Astrocyte (in vitro differentiated cells and primary cell): Measurements from ENCODE around the gene ALB. TPM values are rescaled to one million over a fixed set of nuclear protein-coding genes. Genes with fewer than 3 reads are reported as not detected.
"Not testable (repeated sequence)": the region's sequence is repeated elsewhere in the genome, so short reads cannot be mapped to it uniquely, and the experiment has no call there.

Experiments used
- DNase-seq: peaks from one replicate; pipeline ENCODE4 v3.0.0-alpha.2; 2010; ENCODE audit warnings: low read depth
- FAIRE-seq: peaks from 2 replicates; lab custom pipeline; 2011; peaks lifted over from hg19 to GRCh38; lab: Jason Lieb, UNC
- H2AFZ ChIP-seq: 2 replicates; pipeline ENCODE4 v1.6.0; 2012; ENCODE audit warnings: low read depth, low read length, inconsistent platforms
- H3K27ac ChIP-seq: 2 replicates; pipeline ENCODE4 v1.5.1; 2011; ENCODE audit warnings: low read depth, low read length, inconsistent platforms
- H3K27me3 ChIP-seq: 2 replicates; pipeline ENCODE4 v1.6.0; 2011; ENCODE audit warnings: low read length, inconsistent platforms; ENCODE audit not compliant: insufficient read depth
- H3K36me3 ChIP-seq: 2 replicates; pipeline ENCODE4 v1.5.1; 2011; ENCODE audit warnings: low read length, inconsistent platforms; ENCODE audit not compliant: insufficient read depth
- H3K4me1 ChIP-seq: 2 replicates; pipeline ENCODE4 v1.5.1; 2011; ENCODE audit warnings: low read length, inconsistent platforms; ENCODE audit not compliant: insufficient read depth
- H3K4me2 ChIP-seq: 2 replicates; pipeline ENCODE4 v1.6.0; 2012; ENCODE audit warnings: low read length, inconsistent platforms
- H3K4me3 ChIP-seq: 2 replicates; pipeline ENCODE4 v1.5.1; 2011; ENCODE audit warnings: low read depth, mild to moderate bottlenecking, low read length, inconsistent platforms; ENCODE audit not compliant: insufficient read depth
- H3K79me2 ChIP-seq: 2 replicates; pipeline ENCODE4 v1.6.0; 2012; ENCODE audit warnings: mild to moderate bottlenecking, low read length, inconsistent platforms; ENCODE audit not compliant: insufficient read depth
- H3K9ac ChIP-seq: 2 replicates; pipeline ENCODE4 v1.6.0; 2012; ENCODE audit warnings: mild to moderate bottlenecking, low read length, inconsistent platforms
- H3K9me3 ChIP-seq: 2 replicates; pipeline ENCODE4 v1.5.1; 2012; ENCODE audit warnings: low read depth, mild to moderate bottlenecking, low read length, inconsistent platforms; ENCODE audit not compliant: insufficient read depth
- H4K20me1 ChIP-seq: 2 replicates; pipeline ENCODE4 v1.6.0; 2012; ENCODE audit warnings: low read length, inconsistent platforms; ENCODE audit not compliant: insufficient read depth
- H3K27ac Mint-ChIP-seq: one replicate; pipeline ENCODE4 v1.8.0; 2021; ENCODE audit warnings: mild to moderate bottlenecking, mixed read lengths; ENCODE audit not compliant: unreplicated experiment
- H3K27me3 Mint-ChIP-seq: one replicate; pipeline ENCODE4 v1.8.0; 2021; ENCODE audit warnings: low read depth, mixed read lengths; ENCODE audit not compliant: unreplicated experiment
- H3K36me3 Mint-ChIP-seq: one replicate; pipeline ENCODE4 v1.8.0; 2021; ENCODE audit warnings: low read depth, mixed read lengths; ENCODE audit not compliant: unreplicated experiment
- H3K4me1 Mint-ChIP-seq: one replicate; pipeline ENCODE4 v1.8.0; 2021; ENCODE audit warnings: low read depth, mixed read lengths; ENCODE audit not compliant: unreplicated experiment
- H3K4me3 Mint-ChIP-seq: one replicate; pipeline ENCODE4 v1.8.0; 2021; ENCODE audit warnings: mild to moderate bottlenecking, moderate library complexity, mixed read lengths; ENCODE audit not compliant: unreplicated experiment
- H3K9me3 Mint-ChIP-seq: one replicate; pipeline ENCODE4 v1.8.0; 2021; ENCODE audit warnings: mild to moderate bottlenecking, mixed read lengths; ENCODE audit not compliant: unreplicated experiment
- EZH2 ChIP-seq: IDR thresholded peaks from 2 replicates; pipeline ENCODE4 v1.6.1; 2012; ENCODE audit warnings: mild to moderate bottlenecking, low read length, inconsistent platforms; ENCODE audit not compliant: insufficient read depth
- total RNA-seq: library from RNA; stranded (reverse); gene quantifications from 2 replicates; pipeline ENCODE4 v1.2.1, GENCODE V29; 2021
- TF ChIP-seq, protein P1 (sequence below): IDR thresholded peaks from 2 replicates; pipeline ENCODE4 v1.5.1; 2011; ENCODE audit warnings: low read depth, mild to moderate bottlenecking, inconsistent platforms, low read length, moderate library complexity; ENCODE audit not compliant: insufficient read depth

Gene ALB
- total RNA-seq, 1 donor from 2014 or later, result not detected

DNA sequence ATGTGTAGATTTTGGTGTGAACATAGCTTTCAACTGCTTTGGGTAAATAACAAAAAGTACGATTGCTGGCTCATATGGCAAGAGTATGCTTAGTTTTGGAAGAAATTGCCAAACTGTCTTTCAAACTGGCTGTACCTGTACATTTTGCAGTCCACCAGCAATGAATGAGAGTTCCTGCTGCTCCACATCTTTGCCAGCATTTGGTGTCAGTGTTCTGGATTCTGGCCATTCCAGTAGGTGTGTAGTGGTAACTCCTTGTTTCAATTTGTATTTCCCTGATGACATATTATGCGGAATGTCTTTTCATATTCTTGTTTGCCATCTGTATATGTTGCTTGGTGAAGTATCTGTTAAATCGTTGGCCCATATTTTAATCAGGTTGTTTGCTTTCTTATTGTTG, 20.6 kb upstream of the ALB start:
- no peaks in the 10 kb centered on the region for H3K9me3 ChIP-seq
- FAIRE-seq (no peak), DNase-seq (no peak)
- no peak overlapping the region for H3K4me2 ChIP-seq
- Mint-ChIP-seq H3K36me3 (no peaks in the 10 kb centered on the region), H3K27ac (no peak overlapping the region), H3K4me1 (peaks cover 4% of the 10 kb centered on the region), H3K9me3 (no peaks in the 10 kb centered on the region), H3K4me3 (no peak overlapping the region), H3K27me3 (no peaks in the 10 kb centered on the region)
- H3K4me3 ChIP-seq, result no peak overlapping the region
- TF ChIP-seq, protein P1, sequence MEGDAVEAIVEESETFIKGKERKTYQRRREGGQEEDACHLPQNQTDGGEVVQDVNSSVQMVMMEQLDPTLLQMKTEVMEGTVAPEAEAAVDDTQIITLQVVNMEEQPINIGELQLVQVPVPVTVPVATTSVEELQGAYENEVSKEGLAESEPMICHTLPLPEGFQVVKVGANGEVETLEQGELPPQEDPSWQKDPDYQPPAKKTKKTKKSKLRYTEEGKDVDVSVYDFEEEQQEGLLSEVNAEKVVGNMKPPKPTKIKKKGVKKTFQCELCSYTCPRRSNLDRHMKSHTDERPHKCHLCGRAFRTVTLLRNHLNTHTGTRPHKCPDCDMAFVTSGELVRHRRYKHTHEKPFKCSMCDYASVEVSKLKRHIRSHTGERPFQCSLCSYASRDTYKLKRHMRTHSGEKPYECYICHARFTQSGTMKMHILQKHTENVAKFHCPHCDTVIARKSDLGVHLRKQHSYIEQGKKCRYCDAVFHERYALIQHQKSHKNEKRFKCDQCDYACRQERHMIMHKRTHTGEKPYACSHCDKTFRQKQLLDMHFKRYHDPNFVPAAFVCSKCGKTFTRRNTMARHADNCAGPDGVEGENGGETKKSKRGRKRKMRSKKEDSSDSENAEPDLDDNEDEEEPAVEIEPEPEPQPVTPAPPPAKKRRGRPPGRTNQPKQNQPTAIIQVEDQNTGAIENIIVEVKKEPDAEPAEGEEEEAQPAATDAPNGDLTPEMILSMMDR, result no peak
- no peak for TF ChIP-seq EZH2
- no peaks in the 10 kb centered on the region for H4K20me1 ChIP-seq
- no peaks in the 10 kb centered on the region for H3K27me3 ChIP-seq
- no peak overlapping the region for H3K9ac ChIP-seq
- H3K36me3 ChIP-seq, result no peaks in the 10 kb centered on the region
- no peak overlapping the region for H3K27ac ChIP-seq
- H3K79me2 ChIP-seq, result no peaks in the 10 kb centered on the region
- no peak overlapping the region for H2AFZ ChIP-seq
- no peaks in the 10 kb centered on the region for H3K4me1 ChIP-seq

DNA sequence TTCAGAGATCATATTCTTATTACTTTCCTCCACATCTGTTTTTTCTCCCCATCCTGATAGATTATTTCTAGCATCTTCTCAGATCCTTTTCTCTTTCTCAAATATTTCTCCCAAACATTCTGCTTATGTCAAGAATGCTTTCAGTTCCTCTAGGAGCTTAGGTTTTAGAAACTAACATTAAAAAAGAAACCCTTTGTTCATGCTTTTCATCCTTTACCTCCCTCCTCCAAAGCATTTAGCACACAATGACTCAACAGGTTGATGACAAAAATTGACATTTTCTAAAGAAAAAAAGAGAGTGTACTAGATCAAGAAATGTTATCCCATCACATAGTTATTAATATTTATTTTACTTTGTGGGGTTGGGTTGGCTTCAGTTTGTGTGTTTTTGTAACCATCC, 16.5 kb upstream of the ALB start:
- H3K27me3 Mint-ChIP-seq, result no peaks in the 10 kb centered on the region
- Histone ChIP-seq H3K9me3 (no peaks in the 10 kb centered on the region), H3K27me3 (no peaks in the 10 kb centered on the region), H3K9ac (no peak overlapping the region), H4K20me1 (no peaks in the 10 kb centered on the region), H3K4me2 (no peak overlapping the region), H3K79me2 (no peaks in the 10 kb centered on the region), H3K4me3 (no peak overlapping the region), H3K36me3 (no peaks in the 10 kb centered on the region), H3K27ac (no peak overlapping the region), H3K4me1 (no peaks in the 10 kb centered on the region), H2AFZ (no peak overlapping the region)
- DNase-seq (no peak), FAIRE-seq (no peak)
- H3K27ac Mint-ChIP-seq, result no peak overlapping the region
- H3K4me3 Mint-ChIP-seq, result no peak overlapping the region
- peaks cover 4% of the 10 kb centered on the region for H3K4me1 Mint-ChIP-seq
- no peaks in the 10 kb centered on the region for H3K36me3 Mint-ChIP-seq
- TF ChIP-seq, protein P1, result no peak
- TF ChIP-seq EZH2, result no peak
- no peaks in the 10 kb centered on the region for H3K9me3 Mint-ChIP-seq

DNA sequence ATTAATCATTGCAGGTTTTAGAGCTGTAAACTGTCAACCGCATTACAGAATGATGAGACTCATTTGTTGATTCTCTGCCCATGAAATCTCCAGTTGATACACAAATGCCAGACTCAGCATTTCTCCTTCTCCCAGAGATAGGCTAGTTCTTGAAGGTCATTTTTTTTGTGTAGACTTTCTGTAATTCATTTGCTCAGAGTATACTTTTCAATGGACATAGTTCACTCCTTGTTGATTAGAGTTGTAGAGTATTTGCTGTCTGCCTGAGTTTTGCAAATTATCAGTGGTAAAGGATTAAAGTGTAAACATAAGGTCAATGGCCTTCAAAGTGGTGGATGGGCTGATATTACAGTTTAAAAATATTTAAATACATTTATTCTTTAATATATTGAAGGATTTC, 15.2 kb upstream of the ALB start:
- no peaks in the 10 kb centered on the region for H3K79me2 ChIP-seq
- Mint-ChIP-seq H3K27me3 (no peaks in the 10 kb centered on the region), H3K4me1 (peaks cover 4% of the 10 kb centered on the region), H3K27ac (no peak overlapping the region), H3K4me3 (no peak overlapping the region), H3K9me3 (no peaks in the 10 kb centered on the region), H3K36me3 (no peaks in the 10 kb centered on the region)
- H3K4me3 ChIP-seq, result no peak overlapping the region
- no peaks in the 10 kb centered on the region for H3K36me3 ChIP-seq
- H2AFZ ChIP-seq, result no peak overlapping the region
- no peaks in the 10 kb centered on the region for H3K4me1 ChIP-seq
- H3K9ac ChIP-seq, result no peak overlapping the region
- no peak overlapping the region for H3K27ac ChIP-seq
- no peaks in the 10 kb centered on the region for H3K27me3 ChIP-seq
- no peak overlapping the region for H3K4me2 ChIP-seq
- DNase-seq (no peak), FAIRE-seq (no peak)
- TF ChIP-seq EZH2, result no peak
- TF ChIP-seq, protein P1, result no peak
- H4K20me1 ChIP-seq, result no peaks in the 10 kb centered on the region
- H3K9me3 ChIP-seq, result no peaks in the 10 kb centered on the region

DNA sequence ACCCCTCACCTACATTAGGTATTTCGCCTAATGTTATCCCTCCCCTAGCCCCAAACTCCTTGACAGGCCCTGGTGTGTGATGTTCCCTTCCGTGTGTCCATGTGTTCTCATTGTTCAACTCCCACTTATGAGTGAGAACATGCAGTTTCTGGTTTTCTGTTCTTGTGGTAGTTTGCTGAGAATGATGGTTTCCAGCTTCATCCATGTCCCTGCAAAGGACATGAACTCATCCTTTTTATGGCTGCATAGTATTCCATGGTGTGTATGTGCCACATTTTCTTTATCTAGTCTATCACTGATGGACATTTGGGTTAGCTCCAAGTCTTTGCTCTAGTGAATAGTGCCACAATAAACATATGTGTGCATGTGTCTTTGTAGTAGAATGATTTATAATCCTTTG, 14.4 kb upstream of the ALB start:
- H3K27ac ChIP-seq, H3K9me3 ChIP-seq, H3K4me3 ChIP-seq, H3K4me1 Mint-ChIP-seq, H3K36me3 Mint-ChIP-seq, FAIRE-seq, H3K9me3 Mint-ChIP-seq, H3K4me1 ChIP-seq, DNase-seq, H3K27me3 ChIP-seq, H2AFZ ChIP-seq, H3K4me2 ChIP-seq, H3K4me3 Mint-ChIP-seq, H3K27ac Mint-ChIP-seq, H3K9ac ChIP-seq, H3K79me2 ChIP-seq, H4K20me1 ChIP-seq, H3K27me3 Mint-ChIP-seq, H3K36me3 ChIP-seq: not testable (repeated sequence)
